HG02759 (cell line): ENCODE measurements around the gene PRG3.
"Not testable (repeated sequence)": the region's sequence is repeated elsewhere in the genome, so short reads cannot be mapped to it uniquely, and the experiment has no call there.

Experiments
- ATAC-seq: cut with Tn5 transposase; IDR thresholded peaks from one replicate; pipeline ENCODE4 v1.9.1; 2021; ENCODE audit warnings: mild to moderate bottlenecking, moderate library complexity; ENCODE audit not compliant: unreplicated experiment

PRG3 gene

DNA sequence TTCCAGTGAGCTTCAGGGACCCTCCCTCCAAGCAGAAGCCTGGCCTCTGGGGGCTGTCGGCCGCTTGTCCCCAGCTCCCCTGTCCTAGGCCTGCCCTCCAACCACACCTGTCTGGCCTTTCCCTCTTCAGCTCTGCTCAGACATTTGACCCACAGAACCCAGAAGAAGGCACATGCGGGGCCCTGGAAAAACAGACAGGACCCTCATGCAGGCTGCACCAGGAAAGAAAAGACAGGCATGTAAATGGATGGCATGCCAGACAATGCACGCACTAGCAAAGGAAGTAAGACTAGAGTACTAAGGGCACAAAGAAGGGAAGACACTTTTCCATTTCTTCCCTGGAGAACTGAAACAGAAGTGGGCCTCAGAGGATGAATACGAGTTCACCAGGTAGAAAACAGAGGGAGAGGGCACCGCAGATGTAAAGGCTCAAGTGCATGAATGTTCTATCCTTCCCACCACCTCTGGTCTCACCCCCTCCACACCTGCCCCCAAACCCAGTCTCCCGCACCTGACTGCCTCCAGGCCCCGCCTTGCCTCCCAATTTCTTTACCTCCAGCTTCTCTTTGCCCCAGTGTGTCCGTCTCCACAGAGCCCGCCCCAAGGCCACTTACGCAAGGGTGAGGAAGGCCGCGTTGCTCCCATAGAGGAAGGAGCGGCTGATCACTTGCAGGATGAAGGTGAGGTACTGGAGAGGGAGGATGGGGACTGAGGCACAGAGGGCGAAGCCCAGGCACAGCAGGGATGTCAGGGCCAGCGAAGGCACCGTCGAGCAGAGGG is 28.6 kb upstream of the PRG3 start:
- no peak for ATAC-seq

DNA sequence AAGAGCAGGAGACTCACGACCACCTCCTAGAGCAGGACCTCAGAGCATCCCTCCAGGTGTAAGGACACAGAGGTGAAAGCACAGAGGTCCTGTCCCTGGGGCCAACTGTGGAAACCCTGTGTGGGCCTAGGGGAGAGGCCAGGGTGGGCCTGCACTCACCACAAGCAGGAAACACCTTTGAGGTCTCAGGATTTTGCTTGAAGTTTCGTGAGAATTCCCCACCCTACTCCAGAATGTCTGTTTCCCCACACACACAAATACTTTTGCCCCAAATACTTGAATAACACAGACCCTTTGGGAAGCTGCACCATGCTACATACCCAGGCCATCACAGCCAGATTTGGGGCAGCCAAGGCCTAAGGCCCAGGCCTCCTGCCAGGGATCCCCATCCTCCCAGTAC is 27.8 kb upstream of the PRG3 start:
- no peak for ATAC-seq

DNA sequence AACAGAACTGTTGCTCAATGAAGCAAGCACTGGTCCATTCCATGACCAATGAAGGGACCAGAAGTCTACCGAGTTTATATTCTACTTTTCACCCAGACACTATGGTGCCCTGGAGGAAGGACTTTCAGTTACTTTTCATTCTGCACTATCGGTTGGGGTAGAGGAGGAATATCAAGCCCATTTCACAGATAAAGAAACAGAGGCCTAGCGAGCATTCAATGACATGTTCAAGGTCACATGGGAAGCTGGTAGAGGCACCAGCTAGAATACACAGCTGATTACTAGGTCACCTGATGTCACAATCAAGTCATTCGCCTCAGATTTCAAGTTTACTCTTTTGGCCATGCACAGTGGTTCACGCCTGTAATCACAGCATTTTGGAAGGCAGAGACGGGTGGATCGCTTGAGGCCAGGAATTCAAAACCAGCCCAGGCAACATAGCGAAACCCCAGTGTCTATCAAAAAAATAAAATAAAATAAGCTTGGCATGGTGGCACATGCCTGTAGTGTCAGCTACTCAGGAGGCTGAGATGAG is 27.1 kb upstream of the PRG3 start:
- no peak for ATAC-seq

DNA sequence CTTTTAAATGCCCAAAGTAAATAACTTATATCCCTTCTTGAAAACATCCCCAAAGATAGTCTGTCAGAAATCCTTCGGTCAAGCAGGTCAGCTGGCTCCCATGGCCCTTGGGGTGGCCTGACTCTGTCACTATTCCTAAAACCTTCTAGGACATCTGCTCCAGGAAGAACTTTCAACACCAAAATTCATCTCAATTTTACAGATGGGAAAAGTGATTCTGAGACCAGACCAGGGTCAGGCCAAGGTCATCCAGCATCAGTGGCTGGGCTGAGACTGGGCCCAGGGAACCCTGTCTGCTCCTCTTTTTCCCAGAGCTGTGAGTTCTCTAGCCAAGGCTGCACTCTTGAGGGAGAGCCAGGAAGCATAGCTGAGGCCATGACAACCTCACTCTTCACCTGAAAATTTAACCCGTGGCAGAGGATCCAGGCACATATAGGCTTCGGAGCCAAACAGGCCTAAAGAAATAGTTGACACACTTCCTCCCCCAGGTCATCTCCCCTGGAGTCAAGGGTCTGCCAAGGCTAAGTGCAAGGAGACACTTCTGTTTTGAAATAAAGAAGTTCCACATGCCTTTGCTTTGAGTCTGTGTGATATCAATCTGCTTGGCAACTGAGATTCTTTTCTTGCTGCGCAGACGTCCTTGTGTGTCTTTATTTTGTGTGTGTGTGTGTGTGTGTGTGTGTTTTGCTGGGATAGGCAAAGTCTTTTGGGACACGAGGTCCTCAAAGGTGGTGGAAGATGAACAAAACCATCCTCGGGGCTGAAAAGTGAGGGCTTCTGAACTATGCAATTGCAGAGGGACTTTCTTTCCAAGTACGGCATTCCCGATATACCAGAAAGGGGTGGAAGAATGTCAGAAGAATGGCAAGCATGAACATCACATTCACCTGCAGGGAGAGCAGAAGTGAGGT is 26.3 kb upstream of the PRG3 start:
- ATAC-seq, result no peak

DNA sequence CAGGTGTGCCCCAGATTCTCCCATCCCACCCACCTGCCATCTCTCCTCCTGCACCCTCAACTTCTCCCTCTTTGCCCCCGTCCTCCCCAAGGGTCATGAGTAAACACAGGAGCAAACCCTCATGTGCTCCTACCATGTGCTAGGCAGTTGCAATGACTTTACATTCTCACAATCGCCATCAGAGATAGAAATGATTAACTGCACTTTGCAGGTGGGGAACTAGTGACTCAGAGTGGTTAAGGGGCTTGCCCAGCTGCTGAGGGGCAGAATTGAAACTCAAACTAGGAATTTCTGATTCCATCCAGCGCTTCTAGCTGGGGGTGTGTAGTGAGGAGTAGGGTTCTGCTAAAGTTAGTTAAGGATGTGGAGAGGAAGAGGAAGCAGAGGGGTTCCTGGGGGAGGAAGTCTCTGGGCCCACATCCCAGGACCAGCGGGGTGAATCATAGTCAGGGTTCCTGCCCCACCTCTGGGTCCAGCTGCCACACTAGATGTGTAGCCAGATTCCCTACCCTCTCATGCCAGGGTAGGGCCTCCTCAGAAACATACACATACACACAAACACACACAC is 25.5 kb upstream of the PRG3 start:
- peak; percentile 92 for ATAC-seq

DNA sequence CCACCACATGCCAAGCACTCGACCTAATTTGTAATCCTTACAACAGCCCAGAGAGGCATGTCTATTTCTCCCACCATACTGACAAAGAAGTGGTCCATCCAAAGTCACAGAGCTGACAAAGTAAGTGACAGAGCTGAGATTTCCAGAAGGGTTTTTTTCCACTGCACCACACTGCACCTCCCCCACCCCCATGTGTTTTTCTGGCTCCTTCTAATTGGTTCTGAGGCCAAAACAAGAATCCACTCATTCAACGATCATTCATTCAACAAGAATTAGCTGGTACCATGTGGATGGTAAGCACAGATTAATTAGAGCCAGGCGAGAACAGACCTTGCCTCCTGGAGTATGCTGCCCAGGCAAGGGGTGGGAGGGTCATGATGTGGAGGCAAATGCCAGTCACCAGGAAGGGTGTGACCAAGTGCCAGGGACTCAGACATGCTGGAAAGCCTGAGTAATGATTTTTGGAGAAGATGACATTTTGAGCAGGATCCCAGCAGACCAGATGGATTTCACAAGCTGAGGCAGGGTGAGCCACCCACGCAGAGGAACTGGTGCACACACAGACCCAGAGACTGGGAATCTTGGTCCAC is 24.4 kb upstream of the PRG3 start:
- no peak for ATAC-seq

DNA sequence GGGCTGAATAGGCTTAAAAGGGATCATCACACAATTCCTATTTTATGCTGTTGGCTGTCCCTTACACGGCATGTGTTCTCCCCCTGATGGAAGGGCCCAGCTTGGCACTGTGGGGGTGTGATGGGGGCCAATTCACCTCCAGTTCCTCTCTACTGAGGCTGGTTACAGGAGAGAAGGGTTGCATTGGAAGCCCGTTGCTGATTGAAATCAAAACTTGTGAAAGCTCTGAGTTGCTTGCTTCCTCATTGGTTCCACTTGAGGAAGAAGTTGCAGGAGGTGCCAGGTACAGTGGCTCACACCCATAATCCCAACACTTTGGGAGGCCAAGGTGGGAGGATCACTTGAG is 22.8 kb upstream of the PRG3 start:
- ATAC-seq, result no peak

DNA sequence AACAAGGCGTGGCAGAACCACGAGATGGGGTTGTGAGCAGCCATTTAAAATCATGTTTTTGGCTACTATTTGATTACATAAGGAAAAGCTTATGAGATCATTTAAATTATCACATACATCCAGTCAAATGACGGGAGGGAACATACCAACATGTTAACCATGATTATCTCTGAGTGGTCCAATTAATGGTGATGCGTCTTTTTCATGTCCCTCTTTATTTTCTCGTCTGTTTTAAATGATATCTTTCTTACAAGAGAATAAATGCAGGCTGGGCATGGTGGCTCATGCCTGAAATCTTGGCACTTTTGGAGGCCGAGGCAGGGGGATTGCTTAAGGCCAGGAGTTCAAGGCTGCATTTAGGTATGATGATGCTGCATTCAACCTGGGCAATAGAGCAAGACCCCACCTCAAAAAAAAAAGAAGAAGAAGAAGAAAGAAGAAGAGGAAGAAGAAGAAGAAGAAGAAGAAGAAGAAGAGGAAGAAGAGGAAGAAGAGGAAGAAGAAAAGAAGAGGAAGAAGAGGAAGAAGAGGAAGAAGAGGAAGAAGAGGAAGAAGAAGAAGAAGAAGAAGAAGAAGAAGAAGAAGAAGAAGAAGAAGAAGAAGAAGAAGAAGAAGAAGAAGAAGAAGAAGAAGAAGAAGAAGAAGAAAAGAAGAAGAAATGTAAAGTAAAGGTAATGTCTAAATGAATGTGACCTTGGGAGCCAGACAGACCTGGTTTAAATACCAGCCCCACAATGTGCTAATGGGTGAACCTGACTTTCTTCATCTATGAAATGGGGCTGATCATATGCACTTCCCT is 22.3 kb upstream of the PRG3 start:
- ATAC-seq, result not testable (repeated sequence)

DNA sequence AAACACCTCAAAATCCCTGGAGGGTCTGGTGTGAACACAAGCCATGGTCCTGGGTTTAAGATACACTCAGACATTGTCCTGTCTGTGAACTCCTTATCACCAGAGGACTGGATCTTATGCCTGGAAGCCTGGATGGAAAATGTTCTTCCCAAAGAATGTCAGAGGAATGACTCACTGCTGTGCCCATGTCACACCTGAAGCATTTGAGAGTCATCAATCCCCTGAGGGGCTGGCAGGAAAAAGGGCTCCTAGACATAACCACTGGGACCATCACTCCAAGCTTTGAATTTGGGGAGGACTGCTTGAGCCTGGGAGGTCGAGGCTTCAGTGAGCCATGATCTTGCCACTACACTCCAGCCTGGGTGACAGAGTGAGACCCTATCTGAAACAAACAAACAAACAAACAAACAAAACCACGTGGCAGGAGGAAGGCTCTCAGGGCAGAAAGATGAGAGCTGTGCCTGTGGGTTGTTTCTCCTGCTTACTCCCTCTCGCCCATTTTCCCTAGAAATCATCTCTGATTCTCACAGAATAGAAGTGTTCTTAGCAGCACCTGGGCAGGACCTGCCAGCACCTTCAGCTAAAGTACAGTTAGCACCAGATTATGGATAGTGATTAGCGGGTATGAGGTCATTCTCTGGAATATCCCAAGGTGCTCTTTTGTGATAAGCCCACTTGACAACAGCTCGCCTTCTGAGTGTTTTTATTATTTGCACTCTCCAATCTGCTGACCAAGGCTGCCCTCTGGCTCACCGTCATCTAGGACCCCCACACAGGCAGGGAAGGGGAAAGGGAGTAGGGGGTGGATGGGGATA is 21.4 kb upstream of the PRG3 start:
- no peak for ATAC-seq

DNA sequence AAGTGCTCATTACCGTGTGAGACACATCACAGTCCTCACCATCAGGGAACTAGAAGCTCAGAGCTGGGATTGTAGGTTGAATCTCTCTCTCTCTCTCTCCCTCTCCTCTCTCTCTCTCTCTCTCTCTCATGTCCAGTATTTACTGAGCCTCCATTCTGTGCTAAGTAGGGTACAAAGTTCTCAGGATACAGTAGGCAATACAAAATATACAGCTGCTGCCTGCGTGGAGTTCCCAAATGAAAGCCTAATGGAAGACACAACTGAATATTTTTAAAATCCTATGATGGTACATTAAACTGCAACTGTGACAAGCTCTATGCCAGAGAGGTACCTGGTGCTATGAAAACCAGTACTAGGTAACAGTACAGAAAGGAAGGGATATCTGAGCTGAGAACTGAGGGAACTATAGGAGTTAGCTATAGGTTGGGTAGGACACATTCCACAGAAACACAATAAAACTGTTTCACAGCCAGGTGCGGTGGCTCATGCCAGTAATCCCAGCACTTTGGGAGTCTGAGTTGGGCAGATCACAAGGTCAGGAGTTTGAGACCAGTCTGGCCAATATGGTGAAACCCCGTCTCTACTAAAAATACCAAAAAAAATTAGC is 19.1 kb upstream of the PRG3 start:
- no peak for ATAC-seq

DNA sequence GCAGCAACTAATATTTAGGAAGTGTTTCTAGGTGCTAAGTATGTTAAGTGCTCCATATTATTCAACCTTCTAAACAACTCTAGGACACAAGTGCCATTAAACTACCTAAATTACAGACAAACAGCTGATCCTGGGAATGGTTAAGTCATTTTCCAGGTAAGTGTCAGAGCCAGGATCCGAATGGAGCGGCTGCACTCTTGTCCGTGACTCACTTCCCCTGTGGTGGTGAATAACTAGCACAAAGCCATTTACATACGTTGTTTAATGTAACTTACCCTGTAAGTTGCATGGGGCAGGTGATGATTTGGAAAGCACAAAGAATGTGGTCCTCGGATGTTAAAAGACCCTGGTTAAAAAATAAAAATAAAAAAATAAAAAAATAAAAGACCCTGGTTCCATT is 18.3 kb upstream of the PRG3 start:
- no peak for ATAC-seq

DNA sequence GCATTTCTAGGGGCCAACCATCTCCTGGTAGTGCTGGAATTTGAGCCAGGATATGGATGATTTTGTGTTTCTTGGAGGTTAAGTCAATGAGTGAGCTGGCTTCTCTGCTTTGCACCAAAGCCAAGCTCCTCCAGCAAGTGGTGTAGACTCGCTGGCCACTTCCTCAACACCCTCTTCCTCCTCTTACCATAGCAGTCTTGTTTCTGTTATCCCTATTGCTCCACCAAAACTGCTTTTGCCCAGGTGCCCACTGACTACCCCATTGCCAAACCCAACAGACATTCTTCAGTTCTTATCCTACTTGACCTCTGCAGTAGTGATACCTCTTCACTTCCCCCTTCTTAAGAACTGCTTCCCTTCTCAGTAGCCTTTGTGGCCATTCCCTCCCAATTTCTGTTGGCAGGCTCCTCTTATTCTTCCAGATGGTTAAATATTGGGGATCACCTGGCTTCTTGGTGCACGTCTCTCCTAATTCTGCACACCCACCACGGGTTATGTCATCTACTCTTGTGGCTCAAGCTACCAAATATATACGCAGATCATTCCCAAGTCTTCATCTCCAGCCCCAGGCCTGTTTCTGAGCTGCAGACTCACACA is 16.5 kb upstream of the PRG3 start:
- ATAC-seq, result no peak

DNA sequence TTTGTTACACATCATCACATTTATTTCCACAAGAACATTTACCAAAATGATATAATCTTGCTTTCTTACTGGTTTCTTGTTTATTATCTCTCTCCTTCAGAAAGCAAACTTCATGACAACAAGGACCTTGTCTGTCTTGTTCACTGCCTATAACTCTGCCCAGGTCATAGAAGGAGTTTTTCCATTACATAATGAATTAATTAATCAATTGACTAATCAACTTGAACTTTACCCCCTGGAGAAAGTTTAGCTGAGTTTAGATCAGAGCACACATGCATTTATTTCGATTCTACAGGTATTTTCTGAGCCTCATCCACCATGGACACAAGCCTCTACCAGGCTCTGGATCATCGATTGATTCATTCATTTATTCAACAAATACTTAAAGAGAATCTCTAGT is 15.8 kb upstream of the PRG3 start:
- no peak for ATAC-seq

DNA sequence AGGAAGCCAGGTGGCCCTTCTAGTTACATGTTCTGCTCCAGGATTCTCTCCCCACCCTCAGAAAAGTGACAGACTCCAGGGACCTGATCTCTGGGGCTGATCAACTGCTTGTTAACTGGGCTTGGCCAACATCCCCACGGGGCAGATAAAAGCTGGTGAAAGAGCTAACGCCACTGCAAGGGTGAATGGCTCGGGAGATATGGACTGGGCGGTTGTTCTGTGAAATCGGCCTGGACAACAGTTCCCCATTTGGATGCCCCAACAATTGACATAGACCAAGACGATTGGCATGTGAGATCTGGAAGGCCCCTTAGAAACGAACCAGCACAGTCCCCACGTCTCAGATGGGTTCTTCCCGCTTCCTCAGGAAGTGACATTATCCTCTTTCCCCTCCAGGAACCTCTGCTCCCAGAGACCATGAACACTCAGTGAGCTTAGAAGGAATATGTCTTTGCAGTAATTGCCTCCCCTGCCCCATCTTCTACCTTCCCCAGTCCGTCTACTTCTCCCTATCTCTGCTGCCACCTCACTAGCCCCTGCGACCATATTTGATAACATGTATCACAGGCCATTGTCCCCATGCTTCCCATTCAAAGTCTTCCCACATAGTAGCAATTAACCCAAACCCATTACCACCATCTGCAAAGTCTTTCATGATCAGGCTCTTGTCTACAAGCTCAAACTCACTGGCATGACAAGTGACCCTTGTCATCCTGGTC is 15.1 kb upstream of the PRG3 start:
- ATAC-seq, result no peak

DNA sequence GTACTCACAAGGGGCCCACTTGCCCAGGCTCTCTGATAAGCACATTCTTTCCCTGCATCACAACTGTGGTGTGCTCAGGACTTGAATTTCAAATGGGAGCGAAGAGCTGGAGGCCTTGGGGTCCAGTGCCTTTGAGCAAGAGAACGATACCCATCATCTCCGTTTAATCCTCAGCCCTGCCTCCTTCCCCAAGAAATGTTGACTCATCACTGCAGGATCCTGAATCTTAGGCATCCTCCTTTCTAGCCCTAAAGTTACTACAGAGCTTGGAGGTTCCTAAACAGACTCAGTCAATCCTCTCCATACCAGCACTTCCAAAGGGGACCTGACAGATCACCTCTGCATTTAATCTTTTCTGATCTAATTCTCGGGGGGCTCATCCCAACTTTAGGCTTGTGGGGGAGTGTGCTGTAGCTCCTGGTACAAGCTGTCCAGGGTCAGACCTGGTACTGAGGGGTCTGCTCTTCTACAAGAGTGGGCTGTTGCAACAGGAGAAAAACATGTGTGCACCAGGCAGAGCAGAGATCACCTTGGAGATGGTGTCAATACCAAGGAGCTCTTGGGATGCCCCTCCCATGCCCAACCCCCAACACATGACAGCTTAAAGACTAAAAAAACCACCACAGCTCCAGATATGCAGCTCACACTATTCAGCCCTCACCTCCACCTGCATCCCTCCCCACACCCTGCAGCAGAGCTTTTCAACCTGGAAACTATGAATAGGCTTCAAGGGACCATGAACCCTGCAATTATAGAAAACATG is 13.4 kb upstream of the PRG3 start:
- no peak for ATAC-seq

DNA sequence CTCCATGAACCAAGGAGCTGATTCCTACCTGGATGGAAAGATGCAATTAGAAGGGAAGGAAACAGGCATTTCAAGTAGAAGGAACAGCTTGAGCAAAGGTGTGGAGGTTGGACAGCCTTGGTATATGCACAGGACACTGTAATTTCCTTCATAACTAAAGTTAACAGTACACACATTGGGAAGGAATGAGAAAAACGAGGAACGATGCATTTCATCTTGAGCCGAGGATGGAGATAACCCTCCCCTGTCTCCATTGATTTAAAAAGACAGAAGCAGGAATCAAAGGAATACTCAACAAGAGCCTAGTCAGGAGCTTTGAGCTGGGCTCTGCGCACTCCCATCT is 11.8 kb upstream of the PRG3 start:
- no peak for ATAC-seq

DNA sequence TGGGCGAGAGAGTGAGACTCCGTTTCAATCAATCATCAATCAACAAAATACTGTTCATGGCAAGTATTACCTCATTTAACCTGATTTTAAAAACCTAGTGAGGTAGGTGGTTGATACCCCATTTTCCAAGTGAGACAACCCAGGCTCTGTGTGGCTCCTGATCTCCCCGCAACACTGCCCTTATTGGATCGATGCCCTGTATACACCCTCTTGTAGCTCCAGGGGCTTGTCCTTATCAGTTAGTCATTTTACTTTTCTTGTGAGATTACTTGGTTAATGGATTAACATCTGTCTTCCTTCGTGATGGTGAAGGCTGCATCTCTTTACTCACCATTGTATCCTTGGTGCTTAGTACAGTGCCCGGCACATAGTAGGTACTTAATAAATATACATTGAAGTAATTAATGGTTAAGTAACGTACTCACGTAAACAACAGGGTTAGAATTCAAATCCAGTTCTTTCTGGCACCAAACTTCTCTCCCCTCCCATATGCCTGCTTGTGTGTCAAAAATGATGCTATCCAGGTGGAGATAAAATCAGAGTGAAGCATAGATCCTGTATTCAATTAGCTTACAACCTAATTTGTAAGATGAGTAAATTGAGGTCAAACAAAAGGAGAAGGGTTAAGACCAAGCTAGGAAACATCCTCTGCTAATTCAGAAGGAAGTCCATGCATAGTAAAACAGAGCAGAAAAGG is 11.3 kb upstream of the PRG3 start:
- no peak for ATAC-seq
